Stimulated activated CD4-positive, alpha-beta T cell treated with anti-CD3 and anti-CD28 coated beads, Interleukin-15, amount 100 ng/mL, for 24 hours (primary cell): ENCODE measurements around the gene SFMBT2.

Experiments used
- DNase-seq: peaks from one replicate; pipeline ENCODE4 v3.0.0-alpha.2; 2020

The SFMBT2 gene

GRCh38 chr10:7410862-7411670, at the start of gene SFMBT2:
Gene SFMBT2, minus strand, starts transcription at chr10:7411034. Its CDS starts 29,136 bp downstream, at chr10:7381898.
- peak; percentile 75 for DNase-seq

GRCh38 chr10:7460006-7460405, 49.2 kb upstream of the SFMBT2 start:
- DNase-seq: no peak

DNA sequence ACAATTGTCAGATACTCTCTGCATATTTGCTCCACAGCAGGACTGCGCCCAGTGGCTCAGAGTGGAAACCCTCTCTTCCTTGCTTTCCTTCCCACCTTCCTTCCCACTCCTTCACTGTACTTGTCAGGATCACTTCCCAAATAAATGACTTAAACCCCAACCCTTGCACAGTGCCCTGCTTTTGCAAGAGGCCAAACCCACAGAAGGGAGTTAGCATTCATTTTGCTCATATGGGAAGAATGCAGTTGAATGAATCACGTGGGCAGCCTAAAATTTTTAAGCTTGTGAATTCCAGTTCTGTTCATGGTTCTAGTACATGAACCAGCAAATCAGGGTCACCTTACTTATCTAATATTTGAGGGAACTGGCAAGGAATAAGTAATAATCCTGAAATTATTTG, 47.7 kb upstream of the SFMBT2 start:
- no peak for DNase-seq

DNA sequence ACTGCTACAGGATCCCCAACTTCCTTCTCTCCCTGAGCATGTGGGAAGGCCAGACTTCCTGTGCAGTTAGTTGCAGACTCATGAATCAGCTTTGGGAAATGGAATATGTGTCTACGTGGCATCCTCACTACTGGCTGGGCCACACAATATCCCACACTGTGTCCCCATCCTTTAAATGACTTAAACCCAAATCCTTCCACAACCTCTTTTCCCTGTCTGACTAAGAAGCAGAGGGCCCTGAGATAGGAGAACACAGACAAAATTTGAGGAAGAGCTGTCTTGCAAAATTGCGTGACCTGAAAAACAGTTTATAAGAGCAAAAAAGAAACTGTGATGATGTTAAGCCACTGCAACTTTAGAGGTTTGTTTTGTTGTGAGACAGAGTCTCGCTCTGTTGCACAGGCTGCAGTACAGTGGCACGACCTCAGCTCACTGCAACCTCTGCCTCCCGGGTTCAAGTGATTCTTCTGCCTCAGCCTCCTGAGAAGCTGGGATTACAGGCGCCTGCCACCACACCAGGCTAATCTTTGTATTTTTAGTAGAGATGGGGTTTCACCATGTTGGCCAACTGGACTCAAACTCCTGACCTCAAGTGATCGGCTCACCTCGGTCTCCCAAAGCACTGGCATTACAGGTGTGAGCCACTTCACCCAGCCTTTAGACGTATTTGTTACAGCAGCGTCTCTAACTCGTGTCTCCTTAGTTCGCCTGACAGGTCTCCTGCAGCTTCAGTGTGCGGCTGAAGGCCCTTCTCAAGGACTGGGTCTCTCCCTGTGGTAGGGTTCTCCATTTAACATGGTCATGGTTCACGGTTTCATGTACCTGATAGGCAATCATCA, 46.9 kb upstream of the SFMBT2 start:
- DNase-seq: no peak

DNA sequence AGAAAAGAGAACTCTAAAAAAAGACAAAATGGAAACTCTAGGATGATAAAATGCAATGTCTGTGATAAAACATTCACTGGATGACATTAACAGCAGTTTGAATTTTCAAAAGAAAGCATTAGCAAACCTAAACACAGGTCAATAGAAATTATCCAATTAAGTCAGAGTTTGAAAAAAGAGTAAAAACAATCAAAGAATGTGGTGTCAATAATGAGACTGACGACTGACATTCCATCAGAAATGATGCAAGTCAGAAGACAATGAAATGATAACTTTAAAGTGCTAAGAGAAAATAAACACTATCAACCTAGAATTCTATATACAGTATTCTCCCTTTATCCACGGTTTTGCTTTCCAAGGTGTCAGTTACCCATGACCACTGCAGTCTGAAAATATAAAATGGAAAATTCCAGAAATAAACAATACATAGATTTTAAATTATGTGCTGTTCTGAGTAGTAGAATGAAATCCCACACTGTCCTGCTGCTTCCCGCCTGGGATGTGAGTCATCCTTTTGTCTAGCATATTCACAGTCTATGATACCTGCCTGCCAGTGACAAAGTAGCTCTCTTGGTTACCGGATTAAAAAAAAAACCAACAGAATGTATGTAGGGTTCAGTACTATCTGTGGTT, 38.3 kb upstream of the SFMBT2 start:
- DNase-seq: no peak

- no peak for DNase-seq
Measured at GRCh38 chr10:7445474-7446185, 34.8 kb upstream of the SFMBT2 start.

DNA sequence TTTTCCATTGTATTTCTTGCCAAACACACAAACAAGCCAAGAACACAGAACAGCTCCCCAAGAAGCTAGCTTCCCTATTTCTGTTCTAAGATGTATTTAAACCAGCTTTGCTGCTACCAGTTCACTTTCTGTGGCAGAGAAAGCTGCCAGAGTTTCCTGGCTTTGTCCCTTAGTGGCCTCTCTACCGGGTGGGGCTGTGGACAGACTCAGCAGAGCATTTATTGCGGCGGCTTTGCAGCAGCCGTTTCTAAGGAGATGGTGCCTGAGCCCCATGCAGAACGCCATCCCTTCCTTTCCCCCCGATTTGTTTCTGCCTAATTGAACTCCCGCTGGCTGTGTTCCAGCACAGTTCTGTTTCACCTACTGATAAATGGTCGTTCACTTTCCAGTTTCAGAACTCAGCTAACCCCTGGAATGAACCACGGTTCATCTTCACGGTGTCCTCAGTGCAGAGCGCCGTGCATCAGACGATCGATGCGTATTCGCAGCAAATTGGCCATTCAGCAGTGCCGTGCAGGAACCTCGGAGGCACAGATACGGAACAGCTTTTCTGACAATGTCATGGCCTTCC, 33.8 kb upstream of the SFMBT2 start:
- no peak for DNase-seq

GRCh38 chr10:7443036-7443435, 32.2 kb upstream of the SFMBT2 start:
- no peak for DNase-seq

DNA sequence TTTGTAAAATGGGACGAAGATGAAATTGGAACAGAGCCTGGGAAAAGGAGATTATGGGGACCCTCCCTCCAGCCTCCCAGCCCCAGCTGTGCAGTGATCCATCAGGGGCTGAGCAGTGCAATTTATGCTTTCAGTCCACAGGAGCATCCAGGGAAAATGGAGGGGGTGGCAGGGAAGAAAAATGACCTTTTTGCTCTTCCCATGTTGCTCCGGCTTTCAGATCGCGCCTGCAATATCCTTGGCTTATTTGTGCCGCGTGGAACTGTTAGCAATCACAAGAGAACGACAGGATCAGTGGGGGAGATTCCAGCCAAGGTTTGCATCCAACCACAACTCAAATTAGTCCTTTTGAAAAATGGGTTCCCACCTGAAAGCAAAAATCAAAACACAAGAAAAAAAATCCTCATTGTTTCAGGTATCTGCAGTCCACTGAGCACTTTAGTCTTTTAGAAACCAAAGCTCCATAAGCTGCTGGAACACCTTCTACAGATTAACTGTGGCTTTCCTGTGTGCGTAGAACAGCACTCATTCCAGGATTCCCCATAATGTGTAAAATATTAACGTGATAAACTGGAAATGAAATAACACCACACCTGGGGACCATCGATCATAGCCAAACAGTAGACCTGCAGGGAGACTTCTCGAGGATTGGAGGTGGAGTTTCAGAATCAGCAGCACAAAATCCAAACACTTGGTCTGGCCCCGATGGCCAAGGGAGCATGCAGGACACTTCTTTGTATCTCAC, 30.7 kb upstream of the SFMBT2 start:
- DNase-seq: no peak

DNA sequence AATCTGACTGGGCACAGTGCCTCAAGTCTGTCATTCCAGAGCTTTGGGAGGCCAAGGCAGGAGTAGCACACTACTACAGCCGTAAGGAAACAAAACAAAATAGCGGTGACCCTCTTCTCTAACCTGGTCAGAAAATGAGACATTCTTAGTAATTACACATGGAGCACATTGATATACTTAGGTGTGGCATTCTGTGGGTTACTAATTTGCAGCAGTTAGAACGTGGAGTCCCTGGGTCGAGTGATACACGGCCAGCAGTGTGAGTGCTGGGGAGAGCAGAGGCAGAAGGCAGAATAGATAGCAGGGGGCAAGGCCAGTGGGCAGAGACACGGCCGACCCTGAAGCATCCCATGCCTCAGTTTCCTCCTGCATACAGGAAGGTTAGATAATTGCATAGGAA, 28.9 kb upstream of the SFMBT2 start:
- no peak for DNase-seq

DNA sequence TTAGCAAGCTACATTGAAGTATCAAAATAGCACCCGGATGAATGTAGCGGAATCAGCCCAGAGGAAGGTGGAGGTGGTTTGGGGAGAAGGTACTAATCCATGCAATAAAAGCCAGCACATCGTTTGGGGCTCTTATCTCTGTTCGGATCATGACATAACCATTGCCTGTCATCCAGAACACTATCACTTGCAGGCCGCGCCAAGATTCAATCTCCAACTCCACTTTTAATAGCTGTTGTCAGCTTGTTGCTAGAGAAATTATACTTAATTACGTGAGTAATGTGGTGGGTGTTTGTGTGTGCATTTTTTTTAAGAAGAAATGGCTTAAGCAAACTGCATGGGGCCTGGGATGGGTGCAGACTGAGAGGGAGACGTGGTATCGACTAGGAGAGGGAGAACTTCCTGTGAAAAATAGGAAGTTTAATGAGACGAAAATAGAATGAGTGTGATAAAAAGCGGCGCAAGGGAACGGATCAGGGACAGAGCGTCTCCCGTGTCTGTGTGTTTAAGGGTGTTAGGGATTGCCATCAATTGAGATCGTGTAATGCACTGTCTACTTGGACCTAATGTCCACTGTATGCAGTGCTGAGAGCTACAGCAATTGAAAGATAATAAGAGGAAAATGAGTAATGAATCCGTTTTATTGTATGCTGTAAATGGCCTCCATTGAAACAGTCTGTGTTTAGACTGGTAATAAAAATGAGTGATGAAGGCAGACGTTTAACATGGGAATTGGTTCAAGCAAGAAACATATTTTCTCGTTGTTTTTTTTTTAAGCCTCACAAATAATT, 27.6 kb upstream of the SFMBT2 start:
- no peak for DNase-seq

GRCh38 chr10:7436490-7437100, 25.8 kb upstream of the SFMBT2 start:
- DNase-seq: no peak

- no peak for DNase-seq
Measured at GRCh38 chr10:7435674-7436073, 24.8 kb upstream of the SFMBT2 start.

- DNase-seq: no peak
Measured at GRCh38 chr10:7434378-7434777, 23.5 kb upstream of the SFMBT2 start.

GRCh38 chr10:7433861-7434260, 23.0 kb upstream of the SFMBT2 start:
- no peak for DNase-seq

DNA sequence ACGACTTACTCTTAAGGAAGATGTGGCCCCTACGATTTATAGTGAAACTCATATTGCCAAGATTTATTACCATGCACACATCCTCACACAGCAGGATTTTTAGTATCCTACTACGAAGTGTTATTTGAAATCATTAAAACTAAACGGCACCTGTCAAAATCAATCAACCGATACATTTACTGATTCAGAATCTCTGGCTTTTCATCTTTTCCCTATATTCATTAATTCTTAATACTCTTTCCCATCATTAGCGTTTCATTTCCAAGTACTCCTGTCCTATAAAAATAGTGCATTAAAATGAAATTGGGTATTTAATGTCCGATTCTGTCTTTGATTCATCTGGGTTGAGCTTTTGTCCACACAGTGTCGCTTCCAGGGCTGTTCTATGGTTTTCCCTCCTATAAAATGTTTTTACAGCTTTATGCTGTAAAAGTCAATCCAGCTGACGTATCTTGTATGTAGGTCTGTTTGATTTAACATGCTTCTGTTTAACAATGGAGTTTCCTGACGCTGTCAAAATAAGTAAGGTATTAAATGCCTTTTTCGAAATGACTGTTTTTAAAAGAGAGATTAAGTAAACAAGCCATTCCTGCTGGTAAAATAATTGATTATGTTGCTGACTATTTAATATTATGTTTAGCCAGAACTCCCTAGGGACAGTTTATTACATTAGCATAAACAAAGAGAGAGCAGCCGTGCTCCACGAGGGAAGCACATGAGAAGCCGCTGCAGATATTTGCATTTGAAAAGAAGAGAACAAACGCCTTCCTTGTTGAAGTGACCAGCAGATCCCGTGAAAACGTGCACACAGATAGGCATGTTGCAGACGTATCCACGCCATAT, 22.3 kb upstream of the SFMBT2 start:
- DNase-seq: no peak

DNA sequence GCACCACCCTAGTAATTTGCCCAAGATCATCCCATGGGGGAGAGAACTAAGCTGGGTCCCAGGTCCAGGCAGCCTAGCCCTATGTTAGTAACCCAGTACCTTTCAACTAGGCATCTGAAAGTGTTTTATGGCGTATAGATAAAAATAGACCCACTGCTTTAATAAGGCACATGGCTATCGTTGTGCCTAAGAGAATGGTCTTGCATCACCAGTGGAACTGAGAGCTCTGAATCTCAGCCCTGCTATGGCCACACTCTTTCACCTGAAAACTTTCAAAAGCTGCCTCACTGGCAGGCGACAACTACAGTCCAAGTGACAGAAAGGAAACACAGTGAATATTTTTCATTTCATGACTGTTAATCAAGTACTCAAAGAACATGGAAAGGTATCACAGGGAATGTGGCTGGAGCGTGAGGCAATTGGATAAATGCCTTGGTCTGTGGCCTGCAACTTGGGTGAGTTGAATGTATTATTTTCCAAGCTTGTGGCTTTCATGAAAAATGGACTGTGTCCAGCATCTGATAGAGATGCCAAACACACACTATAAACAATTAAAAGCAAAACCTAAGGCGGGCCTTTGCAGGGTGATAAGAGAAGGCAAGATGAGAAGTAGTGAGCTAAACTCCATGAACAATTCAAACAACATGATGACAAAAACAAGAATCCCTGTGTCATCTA, 18.0 kb upstream of the SFMBT2 start:
- DNase-seq: no peak

DNA sequence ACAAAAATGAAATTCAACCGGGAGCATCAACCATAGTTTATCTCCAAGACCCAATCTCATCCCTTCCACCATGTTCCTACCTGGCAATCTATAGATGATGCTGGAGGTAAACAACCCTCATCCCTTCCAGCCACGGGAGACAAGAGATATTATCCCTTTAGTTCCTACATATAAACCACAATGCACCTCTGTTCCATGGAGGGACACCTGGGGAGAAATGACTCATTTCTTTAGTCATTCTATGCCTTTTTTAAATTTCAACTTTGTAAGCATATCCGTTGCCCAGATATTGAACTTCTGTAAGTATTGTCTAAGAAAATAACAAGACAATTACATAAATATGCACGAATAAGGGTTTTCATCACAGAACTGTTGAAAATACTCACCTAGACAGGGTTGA, 15.5 kb upstream of the SFMBT2 start:
- no peak for DNase-seq

DNA sequence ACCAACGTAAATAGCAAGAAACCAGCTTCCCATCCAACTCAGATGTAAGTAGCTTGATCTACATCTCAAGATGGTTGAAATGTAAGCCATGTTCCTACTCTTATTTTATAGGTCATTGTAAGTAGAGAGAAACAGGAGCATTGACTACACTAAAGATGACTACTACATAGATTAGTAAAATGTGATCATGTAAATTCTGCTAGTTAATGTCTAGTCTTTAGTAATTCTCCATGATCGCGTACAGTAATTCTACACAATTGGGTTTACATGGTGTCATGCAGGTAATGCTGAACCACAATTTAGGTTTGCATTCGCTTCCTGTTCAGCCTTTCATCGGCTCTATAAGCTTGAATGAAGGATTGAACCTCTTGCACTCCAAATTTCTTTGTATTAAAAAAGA, 14.9 kb upstream of the SFMBT2 start:
- no peak for DNase-seq
